ENCODE data around the gene LIG3. TPM values are rescaled to one million over a fixed set of nuclear protein-coding genes. Genes with fewer than 3 reads are reported as not detected.

The LIG3 gene
- total and polyA plus RNA-seq, 4 donors: 3.1 to 21.2 (median 7.6) TPM

- TF ChIP-seq REST (IDR thresholded peaks at IDR 0.05): no peak
- no peak for TF ChIP-seq FOXA2 (IDR thresholded peaks at IDR 0.05)
Measured at GRCh38 chr17:34974794-34975785, 5.2 kb upstream of the LIG3 start (continued).

- Histone ChIP-seq H3K27ac (ENCODE audit: low read depth in 1 of 2, low read length in 2 of 2) (no peak overlapping the region), H3K27me3 (ENCODE audit: control insufficient read depth in 4 of 4, insufficient read depth in 4 of 4, low read length in 3 of 4) (no peaks in the 10 kb centered on the region), H3K9me3 (ENCODE audit: control insufficient read depth in 4 of 4, low read length in 3 of 4) (no peaks in the 10 kb centered on the region), H3K4me1 (ENCODE audit: control insufficient read depth in 4 of 4, insufficient read depth in 4 of 4, low read length in 3 of 4) (peaks cover 2 to 15% (median 11%) of the 10 kb centered on the region in 4 donors), H3K4me3 (ENCODE audit: low read depth in 1 of 3, low read length in 3 of 3) (no peak overlapping the region), H3K9ac (ENCODE audit: low read depth in 1 of 2, low read length in 2 of 2) (peak overlapping the region in 1 of 2 donors; percentile 38), H3K36me3 (ENCODE audit: control insufficient read depth in 4 of 4, insufficient read depth in 3 of 4, low read depth in 1 of 4, low read length in 3 of 4) (no peaks in the 10 kb centered on the region)
- no peak for TF ChIP-seq CTCF (IDR thresholded peaks at IDR 0.05; ENCODE audit: low read depth, low read length, missing input control)
- no peak for TF ChIP-seq FOXA2 (IDR thresholded peaks at IDR 0.05)
- TF ChIP-seq HNF4A (conservative IDR thresholded peaks at IDR 0.05): no peak
- no peak for TF ChIP-seq FOXA1 (IDR thresholded peaks at IDR 0.05)
- TF ChIP-seq YY1 (IDR thresholded peaks at IDR 0.05): no peak
- TF ChIP-seq ZBTB33 (IDR thresholded peaks at IDR 0.05): no peak
- no peak for TF ChIP-seq ATF3 (IDR thresholded peaks at IDR 0.05)
- no peak for TF ChIP-seq SP1 (IDR thresholded peaks at IDR 0.05)
- no peak for TF ChIP-seq GABPA (IDR thresholded peaks at IDR 0.05 in 1 of 2, conservative IDR thresholded peaks at IDR 0.05 in 1 of 2)
- no peak for TF ChIP-seq HNF4G (IDR thresholded peaks at IDR 0.05)
- no peak for TF ChIP-seq JUND (IDR thresholded peaks at IDR 0.05)
- TF ChIP-seq RXRA (IDR thresholded peaks at IDR 0.05): no peak
- no peak for TF ChIP-seq MAX (IDR thresholded peaks at IDR 0.05)
- TF ChIP-seq NR2F2 (IDR thresholded peaks at IDR 0.05): no peak
- TF ChIP-seq EGR1 (IDR thresholded peaks at IDR 0.05; ENCODE audit: low read depth in 2 of 2): no peak
- no peak for TF ChIP-seq RAD21 (IDR thresholded peaks at IDR 0.05)
- no peak for TF ChIP-seq TAF1 (conservative IDR thresholded peaks at IDR 0.05)
- 94% methylated on average over 7 of the region's 7 CpGs for WGBS
- no peak for DNase-seq (ENCODE audit: low spot score)
Measured at GRCh38 chr17:34979153-34979552, 1.2 kb upstream of the LIG3 start.
